ENCODE data around the gene STARD4. TPM values are rescaled to one million over a fixed set of nuclear protein-coding genes. Genes with fewer than 3 reads are reported as not detected.

Gene STARD4
- total and polyA plus RNA-seq, 9 of the 15 experiments (the other 6 are each of a cell fraction or from before 2014, with no cell fraction given) = 28.4 to 88.0 (median 34.0) TPM

GRCh38 chr5:111511831-111512374, 432 bp downstream of the STARD4 start (continued):
- no peak for TF ChIP-seq TFE3 (CRISPR knock-in tag; IDR thresholded peaks at IDR 0.05)
- TF ChIP-seq ZNF318 (IDR thresholded peaks at IDR 0.05; ENCODE audit: borderline replicate concordance in 1 of 2, low read depth in 1 of 2) = no peak
- TF ChIP-seq ZNF696 (CRISPR knock-in tag; conservative IDR thresholded peaks at IDR 0.05) = no peak
- TF ChIP-seq REST (IDR thresholded peaks at IDR 0.05; ENCODE audit: borderline replicate concordance) = no peak
- 0 out of 2 replicates have a peak, but pooled peaks have one; percentile 53 for TF ChIP-seq REST (CRISPR knock-in tag; IDR thresholded peaks at IDR 0.05; ENCODE audit: low read depth)
- TF ChIP-seq ZKSCAN8 (CRISPR knock-in tag; IDR thresholded peaks at IDR 0.05) = no peak
- no peak for TF ChIP-seq SIX5 (IDR thresholded peaks at IDR 0.05; ENCODE audit: borderline replicate concordance in 1 of 2, insufficient read depth in 1 of 2, low read depth in 1 of 2, low read length in 2 of 2)
- no peak for TF ChIP-seq ESRRB (CRISPR knock-in tag; IDR thresholded peaks at IDR 0.05; ENCODE audit: borderline replicate concordance)

All from K562 (cell line).